Epithelial cell of prostate (primary cell): ENCODE measurements around the gene NLRP12.
"Not testable (repeated sequence)": the region's sequence is repeated elsewhere in the genome, so short reads cannot be mapped to it uniquely, and the experiment has no call there.

ENCODE experiments used
- DNase-seq: peaks from one replicate; pipeline ENCODE4 v3.0.0-alpha.2; 2011; ENCODE audit warnings: low read depth, low spot score
- H3K27ac ChIP-seq: fragments of 450-650 bp; 2 replicates; pipeline ENCODE4 v1.5.1; 2017; ENCODE audit warnings: mild to moderate bottlenecking

The NLRP12 gene

GRCh38 chr19:53782698-53783097, 41.4 kb downstream of the NLRP12 start:
- DNase-seq = no peak
- H3K27ac ChIP-seq = no peak overlapping the region

GRCh38 chr19:53781332-53781731, 42.8 kb downstream of the NLRP12 start:
- not testable (repeated sequence) for DNase-seq, H3K27ac ChIP-seq

GRCh38 chr19:53780506-53780905, 43.6 kb downstream of the NLRP12 start:
- no peak for DNase-seq
- H3K27ac ChIP-seq = no peak overlapping the region

DNA sequence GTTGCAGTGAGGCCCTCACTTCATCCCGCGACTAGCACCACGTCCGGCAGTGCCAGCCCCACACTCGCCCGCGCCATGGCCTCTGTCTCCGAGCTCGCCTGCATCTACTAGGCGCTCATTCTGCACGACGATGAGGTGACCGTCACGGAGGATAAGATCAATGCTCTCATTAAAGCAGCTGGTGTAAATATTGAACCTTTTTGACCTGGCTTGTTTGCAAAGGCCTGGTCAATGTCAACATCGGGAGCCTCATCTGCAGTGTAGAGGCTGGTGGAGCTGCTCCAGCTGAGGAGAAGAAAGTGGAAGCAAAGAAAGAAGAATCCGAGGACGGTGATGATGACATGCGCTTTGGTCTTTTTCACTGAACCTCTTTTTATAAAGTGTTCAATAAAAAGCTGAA, 48.6 kb downstream of the NLRP12 start:
- H3K27ac ChIP-seq = no peak overlapping the region
- no peak for DNase-seq

- not testable (repeated sequence) for H3K27ac ChIP-seq, DNase-seq
These were observed 49.6 kb downstream of the NLRP12 start for GRCh38 chr19:53774491-53774890.

DNA sequence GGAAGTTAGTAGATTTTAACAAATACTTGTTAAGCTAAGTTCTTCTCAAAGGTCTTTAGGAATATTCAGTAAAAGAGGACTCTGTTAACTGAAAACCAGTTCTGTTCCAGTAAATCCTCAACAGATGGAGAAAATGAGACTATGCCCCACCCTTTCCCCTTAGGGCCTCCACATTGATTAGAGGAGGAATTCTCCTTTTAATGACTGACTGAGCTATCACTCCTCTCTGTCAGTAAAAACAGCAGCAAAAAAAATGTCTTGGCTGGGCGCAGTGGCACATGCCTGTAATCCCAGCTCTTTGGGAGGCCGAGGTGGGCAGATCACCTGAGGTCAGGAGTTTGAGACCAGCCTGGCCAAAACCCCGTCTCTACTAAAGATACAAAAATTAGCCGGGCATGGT, 50.1 kb downstream of the NLRP12 start:
- DNase-seq = no peak
- H3K27ac ChIP-seq = no peak overlapping the region

DNA sequence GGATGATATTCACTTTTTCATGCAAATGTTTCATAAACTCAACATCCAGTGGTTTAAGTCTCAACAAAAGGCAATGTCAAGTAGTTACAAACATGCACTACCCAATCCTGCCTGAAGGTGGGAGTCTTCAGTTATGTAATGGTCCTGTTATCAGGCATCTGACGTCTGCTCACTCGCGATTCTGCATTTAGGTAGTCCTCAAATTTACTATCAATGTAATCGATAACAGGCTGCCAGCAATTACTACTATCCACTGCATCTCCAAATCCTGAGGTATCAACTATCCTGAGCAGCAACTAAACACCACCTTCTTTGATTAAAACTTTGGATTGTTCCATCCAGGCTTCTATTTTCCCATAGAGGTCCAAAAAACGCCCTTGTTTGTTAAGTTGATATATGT, 51.2 kb downstream of the NLRP12 start:
- DNase-seq = no peak
- no peak overlapping the region for H3K27ac ChIP-seq

- H3K27ac ChIP-seq = no peak overlapping the region
- no peak for DNase-seq
These were observed 53.0 kb downstream of the NLRP12 start for GRCh38 chr19:53771144-53771543.

GRCh38 chr19:53769696-53770309, 54.3 kb downstream of the NLRP12 start:
- H3K27ac ChIP-seq, DNase-seq: not testable (repeated sequence)

DNA sequence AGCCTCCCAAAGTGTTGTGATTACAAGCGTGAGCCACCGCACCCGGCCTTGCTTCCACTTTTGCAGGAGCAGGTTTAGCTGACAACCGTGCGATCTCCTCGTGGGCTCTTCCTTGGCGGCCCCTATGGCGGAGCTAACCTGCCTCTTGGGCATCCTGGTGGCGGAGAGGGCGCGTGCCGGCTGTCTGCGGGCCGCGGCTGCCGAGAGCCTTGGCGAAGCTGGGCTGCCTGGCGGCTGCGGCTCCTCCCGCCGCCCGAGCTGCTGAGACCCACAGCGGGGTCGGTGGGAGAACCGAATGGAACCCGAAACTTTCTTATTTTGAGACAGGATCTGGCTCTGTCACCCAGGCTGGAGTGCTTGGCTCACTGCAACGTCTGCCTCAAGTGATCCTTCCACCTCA, 55.7 kb downstream of the NLRP12 start:
- DNase-seq = no peak
- no peak overlapping the region for H3K27ac ChIP-seq

GRCh38 chr19:53758991-53759390, 65.1 kb downstream of the NLRP12 start:
- not testable (repeated sequence) for H3K27ac ChIP-seq, DNase-seq
